Gastrocnemius medialis (tissue), 4 donors: ENCODE measurements around the gene DCTN2.

Source experiments
- POLR2A ChIP-seq, 2 donors: fragments of 450-650 bp; IDR thresholded peaks; one replicate each; pipeline ENCODE4 v1.6.1; 2017; ENCODE audit warnings: antibody characterized with exemption in 2 of 2, mild to moderate bottlenecking in 2 of 2, moderate library complexity in 2 of 2
- TF ChIP-seq, protein P1 (sequence below), 5 experiments: fragments of 450-650 bp in 3 of 5; fragments of 200-600 bp in 2 of 5; sonication (generic) in 2 of 5; IDR thresholded peaks in 4 of 5; conservative IDR thresholded peaks in 1 of 5; 1 replicate in 4 of 5; 2 replicates in 1 of 5; pipeline ENCODE4 v1.5.1; 2016 to 2019; ENCODE audit warnings: antibody characterized with exemption in 5 of 5, mild to moderate bottlenecking in 3 of 5, moderate library complexity in 3 of 5

DNA sequence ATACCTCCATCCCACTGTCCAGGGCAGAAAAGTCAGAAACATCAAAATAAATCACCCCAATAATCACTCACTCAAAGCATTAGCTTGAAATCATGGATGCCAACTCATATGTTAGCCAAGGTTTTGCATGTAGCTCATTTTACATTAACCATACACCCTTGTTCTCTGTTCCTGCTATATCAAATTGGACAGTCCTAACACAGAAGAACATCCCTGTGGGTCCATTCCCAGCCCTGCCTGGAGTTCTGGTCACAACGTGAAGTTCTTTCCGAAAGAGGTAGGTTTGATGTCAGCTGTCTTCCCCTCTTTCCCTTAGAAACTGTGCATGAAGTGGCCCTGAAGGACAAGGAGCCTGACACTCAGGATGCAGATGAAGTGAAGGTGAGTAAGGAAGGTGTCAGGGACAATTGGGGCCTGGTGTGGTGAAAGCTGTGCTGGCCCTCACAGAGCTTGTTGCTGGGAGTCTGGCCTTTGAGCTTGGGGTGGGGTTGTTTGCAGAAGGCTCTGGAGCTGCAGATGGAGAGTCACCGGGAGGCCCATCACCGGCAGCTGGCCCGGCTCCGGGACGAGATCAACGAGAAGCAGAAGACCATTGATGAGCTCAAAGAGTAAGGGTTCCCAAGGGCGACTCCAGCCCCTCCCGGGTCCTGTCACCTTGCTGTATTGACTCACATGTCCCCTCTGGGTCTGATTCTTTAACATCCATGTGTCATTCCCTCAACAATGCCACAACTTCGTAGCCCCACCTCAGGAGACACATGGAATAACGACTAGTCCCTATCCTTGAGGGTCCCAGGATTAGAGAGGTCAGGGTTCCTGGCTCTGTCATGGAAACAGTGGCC is 29.0 kb upstream of the DCTN2 start:
- TF ChIP-seq POLR2A (IDR thresholded peaks at IDR 0.05): no peak
- TF ChIP-seq, protein P1, sequence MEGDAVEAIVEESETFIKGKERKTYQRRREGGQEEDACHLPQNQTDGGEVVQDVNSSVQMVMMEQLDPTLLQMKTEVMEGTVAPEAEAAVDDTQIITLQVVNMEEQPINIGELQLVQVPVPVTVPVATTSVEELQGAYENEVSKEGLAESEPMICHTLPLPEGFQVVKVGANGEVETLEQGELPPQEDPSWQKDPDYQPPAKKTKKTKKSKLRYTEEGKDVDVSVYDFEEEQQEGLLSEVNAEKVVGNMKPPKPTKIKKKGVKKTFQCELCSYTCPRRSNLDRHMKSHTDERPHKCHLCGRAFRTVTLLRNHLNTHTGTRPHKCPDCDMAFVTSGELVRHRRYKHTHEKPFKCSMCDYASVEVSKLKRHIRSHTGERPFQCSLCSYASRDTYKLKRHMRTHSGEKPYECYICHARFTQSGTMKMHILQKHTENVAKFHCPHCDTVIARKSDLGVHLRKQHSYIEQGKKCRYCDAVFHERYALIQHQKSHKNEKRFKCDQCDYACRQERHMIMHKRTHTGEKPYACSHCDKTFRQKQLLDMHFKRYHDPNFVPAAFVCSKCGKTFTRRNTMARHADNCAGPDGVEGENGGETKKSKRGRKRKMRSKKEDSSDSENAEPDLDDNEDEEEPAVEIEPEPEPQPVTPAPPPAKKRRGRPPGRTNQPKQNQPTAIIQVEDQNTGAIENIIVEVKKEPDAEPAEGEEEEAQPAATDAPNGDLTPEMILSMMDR (IDR thresholded peaks at IDR 0.05 in 4 of 5, conservative IDR thresholded peaks at IDR 0.05 in 1 of 5): no peak
